ENCODE results near the gene LUZP2. TPM values are rescaled to one million over a fixed set of nuclear protein-coding genes. Genes with fewer than 3 reads are reported as not detected.
"Not testable (repeated sequence)": the region's sequence is repeated elsewhere in the genome, so short reads cannot be mapped to it uniquely, and the experiment has no call there.

Gene LUZP2
- total RNA-seq, 1 experiment from 2014 or later, result 0.11 TPM

DNA sequence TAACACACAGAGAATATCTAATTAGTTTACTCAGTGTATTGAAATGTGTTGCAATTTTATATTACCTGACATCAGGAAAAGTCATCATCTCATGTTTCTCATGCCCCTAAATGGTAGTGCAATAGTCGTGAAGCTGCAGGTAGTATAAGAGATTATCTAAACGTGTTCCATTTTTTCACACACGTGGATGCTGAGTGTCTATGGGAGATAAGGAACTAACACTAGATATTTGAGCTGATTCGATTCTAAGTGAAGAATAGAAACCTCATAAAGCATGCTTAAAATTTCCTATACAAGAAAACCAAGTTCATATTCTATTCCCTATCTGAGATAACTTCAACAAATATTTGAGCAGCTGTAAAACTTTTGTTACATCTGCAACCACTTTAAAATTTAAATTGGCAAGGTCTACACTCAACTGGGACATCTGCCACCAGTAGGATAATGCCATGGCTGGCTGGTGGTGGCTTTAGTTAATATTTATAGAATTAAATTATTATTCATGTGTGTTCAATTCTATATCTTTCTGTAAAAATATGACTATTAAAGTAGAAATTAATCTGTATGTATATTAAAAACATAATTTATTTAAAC lies 388.8 kb downstream of the LUZP2 start:
- POLR2A ChIA-PET (ENCODE audit: unreplicated experiment), result interaction anchor here (0.5 kb wide), 1 partner anchor 49 kb away, joined by 4 read pairs; no protein-coding TSS in a partner anchor
- no TSS peak for BruUV-seq (replicated peaks)
- Histone ChIP-seq H3F3A (ENCODE audit: low read length, unreplicated experiment) (no peaks in the 10 kb centered on the region), H3K4me3 (ENCODE audit: low read length) (no peak overlapping the region), H3K27me3 (ENCODE audit: low read length) (no peaks in the 10 kb centered on the region), H3K9me3 (ENCODE audit: low read length) (no peaks in the 10 kb centered on the region), H3K4me2 (ENCODE audit: low read length) (no peak overlapping the region), H4K20me1 (ENCODE audit: low read length) (no peaks in the 10 kb centered on the region), H3K9me2 (replicated peaks; ENCODE audit: low read length) (no peaks in the 10 kb centered on the region), H3K27ac (ENCODE audit: low read length) (no peak overlapping the region), H3K36me3 (ENCODE audit: low read depth, low read length) (no peaks in the 10 kb centered on the region), H2AFZ (ENCODE audit: low read length) (no peak overlapping the region), H3K4me1 (ENCODE audit: insufficient read depth, low read length) (peaks cover 8% of the 10 kb centered on the region; the same call in 1 of the 2 replicates), H3K79me2 (ENCODE audit: low read length) (no peaks in the 10 kb centered on the region), H3K9ac (ENCODE audit: low read length) (no peak overlapping the region)
- no peak for ATAC-seq
- CTCF ChIA-PET, result no interaction called here
- TF ChIP-seq EZH2 (IDR thresholded peaks at IDR 0.05; ENCODE audit: low read length, unreplicated experiment) (no peak), EZH2phosphoT487 (IDR thresholded peaks at IDR 0.05; ENCODE audit: borderline replicate concordance, low read length) (no peak)
- TF ChIP-seq, protein P1, sequence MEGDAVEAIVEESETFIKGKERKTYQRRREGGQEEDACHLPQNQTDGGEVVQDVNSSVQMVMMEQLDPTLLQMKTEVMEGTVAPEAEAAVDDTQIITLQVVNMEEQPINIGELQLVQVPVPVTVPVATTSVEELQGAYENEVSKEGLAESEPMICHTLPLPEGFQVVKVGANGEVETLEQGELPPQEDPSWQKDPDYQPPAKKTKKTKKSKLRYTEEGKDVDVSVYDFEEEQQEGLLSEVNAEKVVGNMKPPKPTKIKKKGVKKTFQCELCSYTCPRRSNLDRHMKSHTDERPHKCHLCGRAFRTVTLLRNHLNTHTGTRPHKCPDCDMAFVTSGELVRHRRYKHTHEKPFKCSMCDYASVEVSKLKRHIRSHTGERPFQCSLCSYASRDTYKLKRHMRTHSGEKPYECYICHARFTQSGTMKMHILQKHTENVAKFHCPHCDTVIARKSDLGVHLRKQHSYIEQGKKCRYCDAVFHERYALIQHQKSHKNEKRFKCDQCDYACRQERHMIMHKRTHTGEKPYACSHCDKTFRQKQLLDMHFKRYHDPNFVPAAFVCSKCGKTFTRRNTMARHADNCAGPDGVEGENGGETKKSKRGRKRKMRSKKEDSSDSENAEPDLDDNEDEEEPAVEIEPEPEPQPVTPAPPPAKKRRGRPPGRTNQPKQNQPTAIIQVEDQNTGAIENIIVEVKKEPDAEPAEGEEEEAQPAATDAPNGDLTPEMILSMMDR (conservative IDR thresholded peaks at IDR 0.05; ENCODE audit: low read depth, low read length), result no peak
- DNase-seq, result no peak
- intact Hi-C loops (cut with micrococcal nuclease), result no loop called here

DNA sequence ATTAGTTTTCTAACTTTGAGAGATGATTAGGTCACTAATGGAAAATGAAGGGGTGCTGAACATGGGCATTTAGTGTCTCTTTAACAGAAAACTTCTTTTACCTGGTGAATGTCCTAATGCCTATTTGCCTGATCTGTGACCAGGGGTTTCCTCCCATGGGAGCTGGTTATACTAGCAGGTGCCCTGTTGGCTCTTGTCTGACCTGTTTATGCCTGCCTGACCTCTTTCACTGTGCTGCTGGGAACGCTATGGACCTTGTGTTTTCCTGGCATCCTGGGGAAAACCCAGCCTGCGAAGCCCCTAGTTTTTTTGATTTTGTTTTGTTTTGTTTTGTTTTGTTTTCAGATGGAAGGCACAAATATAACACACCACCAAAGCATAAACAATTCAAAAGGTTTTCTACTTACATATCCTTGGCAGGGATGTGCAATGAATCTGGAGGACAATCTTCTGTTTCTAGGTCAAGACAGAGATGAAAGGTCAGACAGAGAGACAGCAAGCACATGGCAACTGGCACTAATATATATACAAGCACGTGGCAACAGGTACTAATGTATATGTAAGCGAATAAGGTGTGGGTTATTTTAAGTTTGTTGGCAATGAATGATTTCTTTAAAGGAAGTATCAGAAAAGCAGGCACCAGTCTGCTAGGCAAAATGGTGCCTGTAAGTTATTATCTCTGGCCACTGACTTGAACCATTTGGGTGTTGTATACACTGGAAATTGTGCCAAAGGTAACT lies 390.2 kb downstream of the LUZP2 start:
- Histone ChIP-seq H3F3A (ENCODE audit: low read length, unreplicated experiment) (no peaks in the 10 kb centered on the region), H3K4me1 (ENCODE audit: insufficient read depth, low read length) (peaks cover 8% of the 10 kb centered on the region; the same call in 1 of the 2 replicates), H4K20me1 (ENCODE audit: low read length) (no peaks in the 10 kb centered on the region), H3K4me3 (ENCODE audit: low read length) (no peak overlapping the region), H3K4me2 (ENCODE audit: low read length) (no peak overlapping the region), H3K27me3 (ENCODE audit: low read length) (no peaks in the 10 kb centered on the region), H3K27ac (ENCODE audit: low read length) (no peak overlapping the region), H3K36me3 (ENCODE audit: low read depth, low read length) (no peaks in the 10 kb centered on the region), H3K9me2 (replicated peaks; ENCODE audit: low read length) (no peaks in the 10 kb centered on the region), H3K9me3 (ENCODE audit: low read length) (no peaks in the 10 kb centered on the region), H3K79me2 (ENCODE audit: low read length) (no peaks in the 10 kb centered on the region), H3K9ac (ENCODE audit: low read length) (no peak overlapping the region), H2AFZ (ENCODE audit: low read length) (no peak overlapping the region)
- CTCF ChIA-PET, result no interaction called here
- ATAC-seq (no peak), DNase-seq (no peak)
- intact Hi-C loops (cut with micrococcal nuclease), result no loop called here
- TF ChIP-seq EZH2 (IDR thresholded peaks at IDR 0.05; ENCODE audit: low read length, unreplicated experiment) (no peak), EZH2phosphoT487 (IDR thresholded peaks at IDR 0.05; ENCODE audit: borderline replicate concordance, low read length) (no peak)
- TF ChIP-seq, protein P1 (conservative IDR thresholded peaks at IDR 0.05; ENCODE audit: low read depth, low read length), result no peak
- POLR2A ChIA-PET (ENCODE audit: unreplicated experiment), result no interaction called here
- no TSS peak for BruUV-seq (replicated peaks)

DNA sequence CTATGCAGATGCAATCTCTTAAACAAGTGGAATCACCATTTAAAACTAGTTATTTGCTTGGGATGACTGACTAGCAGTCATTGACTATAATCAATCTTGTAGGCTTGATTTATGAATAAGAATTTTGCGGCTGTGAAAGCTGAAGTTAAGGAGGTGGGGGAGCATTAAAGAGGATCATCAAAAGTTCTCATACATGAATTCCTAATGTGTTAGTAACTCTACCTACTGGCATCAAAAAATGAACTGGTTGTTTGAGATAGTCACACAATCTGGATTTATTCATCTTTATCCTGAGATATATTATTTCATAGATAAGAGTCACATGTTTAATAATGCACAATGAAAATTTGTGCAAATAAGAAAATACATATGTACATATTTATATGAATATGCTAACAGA lies 393.6 kb downstream of the LUZP2 start:
- Histone ChIP-seq H2AFZ (ENCODE audit: low read length) (no peak overlapping the region), H4K20me1 (ENCODE audit: low read length) (no peaks in the 10 kb centered on the region), H3K4me1 (ENCODE audit: insufficient read depth, low read length) (peaks cover 21% of the 10 kb centered on the region), H3K9me2 (replicated peaks; ENCODE audit: low read length) (no peaks in the 10 kb centered on the region), H3K4me3 (ENCODE audit: low read length) (no peak overlapping the region), H3K9ac (ENCODE audit: low read length) (no peak overlapping the region), H3K79me2 (ENCODE audit: low read length) (no peaks in the 10 kb centered on the region), H3K9me3 (ENCODE audit: low read length) (no peaks in the 10 kb centered on the region), H3K36me3 (ENCODE audit: low read depth, low read length) (no peaks in the 10 kb centered on the region), H3F3A (ENCODE audit: low read length, unreplicated experiment) (peaks cover 3% of the 10 kb centered on the region), H3K27me3 (ENCODE audit: low read length) (no peaks in the 10 kb centered on the region), H3K4me2 (ENCODE audit: low read length) (0 out of 2 replicates have a peak overlapping the region, but pooled peaks have one; percentile 6), H3K27ac (ENCODE audit: low read length) (no peak overlapping the region)
- ChIA-PET CTCF (no interaction called here), POLR2A (ENCODE audit: unreplicated experiment) (no interaction called here)
- no peak for TF ChIP-seq EZH2phosphoT487 (IDR thresholded peaks at IDR 0.05; ENCODE audit: borderline replicate concordance, low read length)
- no peak for TF ChIP-seq EZH2 (IDR thresholded peaks at IDR 0.05; ENCODE audit: low read length, unreplicated experiment)
- TF ChIP-seq, protein P1 (conservative IDR thresholded peaks at IDR 0.05; ENCODE audit: low read depth, low read length), result no peak
- DNase-seq (peak; percentile 60), ATAC-seq (peak; percentile 52)
- BruUV-seq (replicated peaks), result no TSS peak
- intact Hi-C loops (cut with micrococcal nuclease), result no loop called here

DNA sequence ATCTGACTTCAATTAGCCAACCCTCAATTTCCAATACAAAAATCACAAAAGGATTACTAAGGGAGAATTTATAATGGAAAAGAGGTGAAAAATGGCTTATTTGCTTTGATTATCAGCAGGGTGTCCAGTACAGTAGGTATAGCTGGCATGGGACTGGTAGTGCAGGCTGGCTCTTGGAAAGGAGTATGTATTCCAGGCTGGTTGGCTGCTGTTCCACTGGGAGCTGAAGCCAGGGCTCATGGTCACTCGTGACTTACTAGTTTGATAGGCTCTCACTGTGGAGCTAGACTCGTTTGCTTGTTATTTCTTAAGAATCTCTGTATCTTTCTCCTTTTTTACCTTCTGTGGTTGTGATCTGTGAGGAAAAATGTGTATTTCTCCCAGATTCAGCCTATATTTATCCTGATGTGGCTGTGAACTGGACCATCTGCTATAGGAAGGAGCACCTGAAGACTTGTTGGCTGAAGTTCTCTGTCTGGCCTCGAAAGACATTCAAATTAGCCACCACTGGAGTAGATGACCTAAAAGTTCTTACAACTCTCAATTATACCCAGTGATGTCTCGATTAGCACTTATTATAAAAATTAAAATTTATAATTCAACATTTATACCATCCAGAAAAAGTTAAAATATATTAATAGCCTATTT lies 395.1 kb downstream of the LUZP2 start:
- H3K27ac ChIP-seq (ENCODE audit: low read length); BruUV-seq (replicated peaks); H3K27me3 ChIP-seq (ENCODE audit: low read length); ATAC-seq; DNase-seq; H2AFZ ChIP-seq (ENCODE audit: low read length); H3K9ac ChIP-seq (ENCODE audit: low read length); H3K9me3 ChIP-seq (ENCODE audit: low read length); CTCF ChIA-PET; POLR2A ChIA-PET (ENCODE audit: unreplicated experiment); H3K36me3 ChIP-seq (ENCODE audit: low read depth, low read length); intact Hi-C loops (cut with micrococcal nuclease); H3K4me2 ChIP-seq (ENCODE audit: low read length); H3K79me2 ChIP-seq (ENCODE audit: low read length); H3K9me2 ChIP-seq (replicated peaks; ENCODE audit: low read length); H4K20me1 ChIP-seq (ENCODE audit: low read length); H3K4me3 ChIP-seq (ENCODE audit: low read length); H3F3A ChIP-seq (ENCODE audit: low read length, unreplicated experiment): not testable (repeated sequence)
- peaks cover 21% of the 10 kb centered on the region for H3K4me1 ChIP-seq (ENCODE audit: insufficient read depth, low read length)

All from PC-3 (cell line).